ENCODE data around the gene LMAN1L. TPM values are rescaled to one million over a fixed set of nuclear protein-coding genes. Genes with fewer than 3 reads are reported as not detected.

The LMAN1L gene
- total RNA-seq, 4 donors from 2014 or later = 3.5 TPM; not detected in 3

GRCh38 chr15:74828835-74829234 lies 16.2 kb downstream of the LMAN1L start:
- Histone ChIP-seq H3K36me3 (no peaks in the 10 kb centered on the region), H3K27me3 (no peaks in the 10 kb centered on the region), H3K4me3 (replicated peaks in 1 of 3) (no peak overlapping the region), H3K4me1 (peaks cover 0 to 13% of the 10 kb centered on the region in 2 donors), H3K9me3 (no peaks in the 10 kb centered on the region), H3K27ac (no peak overlapping the region)
- DNase-seq = no peak
- intact Hi-C loops (cut with DNase I) = no loop called here
- no peak for TF ChIP-seq POLR2A (IDR thresholded peaks at IDR 0.05)
- TF ChIP-seq CTCF (IDR thresholded peaks at IDR 0.05) = no peak
- whole genome bisulfite sequencing, 2 donors = 67 to 87% methylated on average over 6 of the region's 6 CpGs

GRCh38 chr15:74829486-74829885 lies 16.9 kb downstream of the LMAN1L start:
- H3K27me3 ChIP-seq = no peaks in the 10 kb centered on the region
- H3K27ac ChIP-seq = no peak overlapping the region
- TF ChIP-seq POLR2A (IDR thresholded peaks at IDR 0.05) (no peak), CTCF (IDR thresholded peaks at IDR 0.05) (no peak)
- WGBS, 2 donors = 67 to 78% methylated on average over 3 of the region's 3 CpGs
- H3K4me1 ChIP-seq = peaks cover 0 to 13% of the 10 kb centered on the region in 2 donors
- DNase-seq = no peak
- intact Hi-C loops (cut with DNase I) = no loop called here
- no peaks in the 10 kb centered on the region for H3K9me3 ChIP-seq
- no peaks in the 10 kb centered on the region for H3K36me3 ChIP-seq
- no peak overlapping the region for H3K4me3 ChIP-seq (replicated peaks in 1 of 3)

GRCh38 chr15:74829991-74830390 lies 17.4 kb downstream of the LMAN1L start:
- DNase-seq = no peak
- H3K4me3 ChIP-seq (replicated peaks in 1 of 3) = no peak overlapping the region
- intact Hi-C loops (cut with DNase I) = loop anchor here (10.0 kb wide), 1 partner anchor 115 kb away; no protein-coding TSS in a partner anchor
- no peaks in the 10 kb centered on the region for H3K9me3 ChIP-seq
- no peak overlapping the region for H3K27ac ChIP-seq
- TF ChIP-seq POLR2A (IDR thresholded peaks at IDR 0.05) (no peak), CTCF (IDR thresholded peaks at IDR 0.05) (no peak)
- peaks cover 0 to 13% of the 10 kb centered on the region in 2 donors for H3K4me1 ChIP-seq
- no peaks in the 10 kb centered on the region for H3K36me3 ChIP-seq
- WGBS, 2 donors = 43 to 54% methylated on average over 5 to 6 of the region's 6 CpGs
- H3K27me3 ChIP-seq = no peaks in the 10 kb centered on the region

- no peak overlapping the region for H3K27ac ChIP-seq
- DNase-seq = no peak
- H3K36me3 ChIP-seq = no peaks in the 10 kb centered on the region
- H3K9me3 ChIP-seq = no peaks in the 10 kb centered on the region
- H3K4me1 ChIP-seq = peaks cover 0 to 11% of the 10 kb centered on the region in 2 donors
- H3K4me3 ChIP-seq (replicated peaks in 1 of 3) = no peak overlapping the region
- no peak for TF ChIP-seq CTCF (IDR thresholded peaks at IDR 0.05)
- no peak for TF ChIP-seq POLR2A (IDR thresholded peaks at IDR 0.05)
- 80 to 81% methylated on average over 4 to 5 of the region's 5 CpGs for WGBS, 2 donors
- intact Hi-C loops (cut with DNase I) = loop anchor here (10.0 kb wide), 1 partner anchor 114 kb away; no protein-coding TSS in a partner anchor
- H3K27me3 ChIP-seq = no peaks in the 10 kb centered on the region
These were observed 18.2 kb downstream of the LMAN1L start for GRCh38 chr15:74830868-74831267.

- TF ChIP-seq CTCF (IDR thresholded peaks at IDR 0.05) = no peak
- no peak for TF ChIP-seq POLR2A (IDR thresholded peaks at IDR 0.05)
- no peak overlapping the region for H3K27ac ChIP-seq
- no peaks in the 10 kb centered on the region for H3K27me3 ChIP-seq
- WGBS, 2 donors = 75 to 81% methylated on average over 6 to 12 of the region's 15 CpGs
- peaks cover 0 to under 1% of the 10 kb centered on the region in 2 donors for H3K4me1 ChIP-seq
- intact Hi-C loops (cut with DNase I) = loop anchor here (10.0 kb wide), 1 partner anchor 113 kb away; no protein-coding TSS in a partner anchor
- H3K9me3 ChIP-seq = no peaks in the 10 kb centered on the region
- no peak for DNase-seq
- H3K4me3 ChIP-seq (replicated peaks in 1 of 3) = no peak overlapping the region
- no peaks in the 10 kb centered on the region for H3K36me3 ChIP-seq
These were observed 19.3 kb downstream of the LMAN1L start for GRCh38 chr15:74831813-74832495.

Measured in thyroid gland (tissue), 4 donors.